HUES6 (cell line): ENCODE data around the gene TNFSF12.

Experiments used
- H3K27ac ChIP-seq: 2 replicates; pipeline ENCODE4 v1.7.0; 2013; ENCODE audit warnings: low read depth, mild to moderate bottlenecking, low read length, inconsistent platforms
- H3K27me3 ChIP-seq: 2 replicates; pipeline ENCODE4 v1.6.1; 2013; ENCODE audit warnings: low read length; ENCODE audit not compliant: control insufficient read depth, insufficient read depth
- H3K36me3 ChIP-seq: 2 replicates; pipeline ENCODE4 v1.6.1; 2013; ENCODE audit warnings: low read length; ENCODE audit not compliant: control insufficient read depth, insufficient read depth
- H3K4me1 ChIP-seq: 2 replicates; pipeline ENCODE4 v1.6.1; 2013; ENCODE audit warnings: low read length; ENCODE audit not compliant: control insufficient read depth, insufficient read depth
- H3K4me3 ChIP-seq: 2 replicates; pipeline ENCODE4 v1.5.1; 2013; ENCODE audit warnings: low read depth, low read length
- H3K9ac ChIP-seq: one replicate; pipeline ENCODE4 v1.6.1; 2013; ENCODE audit warnings: mild to moderate bottlenecking, low read length
- H3K9me3 ChIP-seq: 2 replicates; pipeline ENCODE4 v1.6.1; 2013; ENCODE audit warnings: low read depth, low read length; ENCODE audit not compliant: control insufficient read depth, insufficient read depth

Gene TNFSF12

GRCh38 chr17:7548585-7549400 is at the start of gene TNFSF12:
TSS of gene TNFSF12 (plus strand) at chr17:7549058. CDS start at chr17:7549154, 96 bp downstream.
- no peak within 1 kb of the TSS for H3K27ac ChIP-seq
- no peaks in the 10 kb centered on the region for H3K36me3 ChIP-seq
- no peaks in the 10 kb centered on the region for H3K9me3 ChIP-seq
- peak within 1 kb of the TSS; percentile 44 for H3K9ac ChIP-seq
- H3K27me3 ChIP-seq: no peaks in the 10 kb centered on the region
- peak within 1 kb of the TSS; percentile 85 for H3K4me3 ChIP-seq
- H3K4me1 ChIP-seq: peaks cover 6% of the 10 kb centered on the region; the same call in 1 of the 2 replicates

- H3K36me3 ChIP-seq: peaks cover 87% of the 10 kb centered on the region
- H3K4me3 ChIP-seq: no peak overlapping the region
- H3K27ac ChIP-seq: no peak overlapping the region
- H3K27me3 ChIP-seq: no peaks in the 10 kb centered on the region
- no peak overlapping the region for H3K9ac ChIP-seq
- no peaks in the 10 kb centered on the region for H3K4me1 ChIP-seq
- H3K9me3 ChIP-seq: no peaks in the 10 kb centered on the region
Measured at GRCh38 chr17:7499161-7499560, 49.7 kb upstream of the TNFSF12 start.

- no peak overlapping the region for H3K27ac ChIP-seq
- H3K4me1 ChIP-seq: no peaks in the 10 kb centered on the region
- no peaks in the 10 kb centered on the region for H3K27me3 ChIP-seq
- no peaks in the 10 kb centered on the region for H3K9me3 ChIP-seq
- H3K4me3 ChIP-seq: no peak overlapping the region
- peaks cover 94% of the 10 kb centered on the region for H3K36me3 ChIP-seq
- no peak overlapping the region for H3K9ac ChIP-seq
Measured at GRCh38 chr17:7501729-7502128, 47.1 kb upstream of the TNFSF12 start.

GRCh38 chr17:7502171-7502847 is 46.5 kb upstream of the TNFSF12 start:
- Histone ChIP-seq H3K4me3 (no peak overlapping the region), H3K36me3 (peaks cover 94% of the 10 kb centered on the region), H3K27ac (no peak overlapping the region), H3K4me1 (no peaks in the 10 kb centered on the region), H3K27me3 (no peaks in the 10 kb centered on the region), H3K9me3 (no peaks in the 10 kb centered on the region), H3K9ac (no peak overlapping the region)

GRCh38 chr17:7502987-7503386 is 45.9 kb upstream of the TNFSF12 start:
- H3K9ac ChIP-seq: no peak overlapping the region
- no peak overlapping the region for H3K27ac ChIP-seq
- H3K9me3 ChIP-seq: no peaks in the 10 kb centered on the region
- H3K4me3 ChIP-seq: no peak overlapping the region
- no peaks in the 10 kb centered on the region for H3K27me3 ChIP-seq
- H3K4me1 ChIP-seq: no peaks in the 10 kb centered on the region
- H3K36me3 ChIP-seq: peaks cover 93% of the 10 kb centered on the region

- Histone ChIP-seq H3K4me3 (no peak overlapping the region), H3K27me3 (no peaks in the 10 kb centered on the region), H3K4me1 (no peaks in the 10 kb centered on the region), H3K9ac (no peak overlapping the region), H3K27ac (no peak overlapping the region), H3K36me3 (peaks cover 93% of the 10 kb centered on the region), H3K9me3 (no peaks in the 10 kb centered on the region)
Measured at GRCh38 chr17:7503521-7503920, 45.3 kb upstream of the TNFSF12 start.

- Histone ChIP-seq H3K4me3 (no peak overlapping the region), H3K27me3 (no peaks in the 10 kb centered on the region), H3K4me1 (no peaks in the 10 kb centered on the region), H3K36me3 (peaks cover 95% of the 10 kb centered on the region), H3K9ac (no peak overlapping the region), H3K27ac (no peak overlapping the region), H3K9me3 (no peaks in the 10 kb centered on the region)
Measured at GRCh38 chr17:7508145-7508544, 40.7 kb upstream of the TNFSF12 start.

GRCh38 chr17:7508846-7509245 is 40.0 kb upstream of the TNFSF12 start:
- H3K4me3 ChIP-seq: no peak overlapping the region
- H3K27me3 ChIP-seq: no peaks in the 10 kb centered on the region
- no peak overlapping the region for H3K9ac ChIP-seq
- H3K9me3 ChIP-seq: no peaks in the 10 kb centered on the region
- H3K27ac ChIP-seq: no peak overlapping the region
- no peaks in the 10 kb centered on the region for H3K4me1 ChIP-seq
- peaks cover 95% of the 10 kb centered on the region for H3K36me3 ChIP-seq

GRCh38 chr17:7509937-7510336 is 38.9 kb upstream of the TNFSF12 start:
- H3K27me3 ChIP-seq: no peaks in the 10 kb centered on the region
- peaks cover 90% of the 10 kb centered on the region for H3K36me3 ChIP-seq
- H3K9me3 ChIP-seq: no peaks in the 10 kb centered on the region
- H3K4me1 ChIP-seq: no peaks in the 10 kb centered on the region
- no peak overlapping the region for H3K27ac ChIP-seq
- no peak overlapping the region for H3K9ac ChIP-seq
- H3K4me3 ChIP-seq: no peak overlapping the region

- Histone ChIP-seq H3K9ac (no peak overlapping the region), H3K27me3 (no peaks in the 10 kb centered on the region), H3K36me3 (peaks cover 80% of the 10 kb centered on the region), H3K4me3 (no peak overlapping the region), H3K4me1 (no peaks in the 10 kb centered on the region), H3K27ac (no peak overlapping the region), H3K9me3 (no peaks in the 10 kb centered on the region)
Measured at GRCh38 chr17:7511108-7511507, 37.8 kb upstream of the TNFSF12 start.

- Histone ChIP-seq H3K4me3 (no peak overlapping the region), H3K4me1 (no peaks in the 10 kb centered on the region), H3K9me3 (no peaks in the 10 kb centered on the region), H3K27me3 (no peaks in the 10 kb centered on the region), H3K9ac (no peak overlapping the region), H3K27ac (no peak overlapping the region), H3K36me3 (peaks cover 70% of the 10 kb centered on the region)
Measured at GRCh38 chr17:7512105-7512504, 36.8 kb upstream of the TNFSF12 start.
